Right lobe of liver (tissue), 4 donors: Measurements from ENCODE around the gene SPIRE1.

Source experiments
- POLR2A ChIP-seq: fragments of 450-650 bp; IDR thresholded peaks from one replicate; pipeline ENCODE4 v1.6.1; 2017; ENCODE audit warnings: antibody characterized with exemption, mild to moderate bottlenecking
- TF ChIP-seq, protein P1 (sequence below), 4 donors: fragments of 200-600 bp in 3 of 4; fragments of 450-650 bp in 1 of 4; IDR thresholded peaks; one replicate each; pipeline versions ENCODE4 v1.5.1 to v1.8.0; 2016 to 2022; ENCODE audit warnings: antibody characterized with exemption in 4 of 4, mild to moderate bottlenecking in 2 of 4
- donor health status: DM: no; HTN: no; CAD: no.
- donor health status: DM: no; HTN: no; CAD: no.
- donor health status: DM: no; HTN: yes; CAD: no.

DNA sequence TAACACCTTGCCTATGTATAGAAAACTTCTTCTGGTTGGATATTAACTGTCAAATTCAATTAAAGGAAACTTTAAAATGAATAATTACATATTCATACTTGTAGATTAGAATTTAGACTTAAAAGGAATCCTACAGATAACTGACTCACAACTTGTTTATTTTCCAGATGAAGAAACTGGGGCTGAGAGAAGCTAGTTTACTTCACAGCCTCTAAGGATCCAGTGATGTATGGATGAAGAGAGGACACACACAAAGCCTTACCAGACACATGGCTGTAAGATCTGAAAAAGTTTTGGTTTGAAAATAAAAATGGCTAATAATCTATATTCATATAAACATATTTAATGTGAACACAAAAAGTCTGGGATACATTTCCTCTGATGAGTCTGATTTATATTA, 177.9 kb downstream of the SPIRE1 start:
- TF ChIP-seq, protein P1, sequence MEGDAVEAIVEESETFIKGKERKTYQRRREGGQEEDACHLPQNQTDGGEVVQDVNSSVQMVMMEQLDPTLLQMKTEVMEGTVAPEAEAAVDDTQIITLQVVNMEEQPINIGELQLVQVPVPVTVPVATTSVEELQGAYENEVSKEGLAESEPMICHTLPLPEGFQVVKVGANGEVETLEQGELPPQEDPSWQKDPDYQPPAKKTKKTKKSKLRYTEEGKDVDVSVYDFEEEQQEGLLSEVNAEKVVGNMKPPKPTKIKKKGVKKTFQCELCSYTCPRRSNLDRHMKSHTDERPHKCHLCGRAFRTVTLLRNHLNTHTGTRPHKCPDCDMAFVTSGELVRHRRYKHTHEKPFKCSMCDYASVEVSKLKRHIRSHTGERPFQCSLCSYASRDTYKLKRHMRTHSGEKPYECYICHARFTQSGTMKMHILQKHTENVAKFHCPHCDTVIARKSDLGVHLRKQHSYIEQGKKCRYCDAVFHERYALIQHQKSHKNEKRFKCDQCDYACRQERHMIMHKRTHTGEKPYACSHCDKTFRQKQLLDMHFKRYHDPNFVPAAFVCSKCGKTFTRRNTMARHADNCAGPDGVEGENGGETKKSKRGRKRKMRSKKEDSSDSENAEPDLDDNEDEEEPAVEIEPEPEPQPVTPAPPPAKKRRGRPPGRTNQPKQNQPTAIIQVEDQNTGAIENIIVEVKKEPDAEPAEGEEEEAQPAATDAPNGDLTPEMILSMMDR (IDR thresholded peaks at IDR 0.05): no peak
- TF ChIP-seq POLR2A: no peak
